Calu3 (cell line): ENCODE data around the gene KCNIP4. TPM values are rescaled to one million over a fixed set of nuclear protein-coding genes. Genes with fewer than 3 reads are reported as not detected.

Experiments used
- BruUV-seq: library from RNA; stranded (reverse); fragments of 400-500 nt; replicated peaks from 2 replicates; lab custom pipeline; 2021; lab: Mats Ljungman, UMichigan
- CTCF ChIA-PET: fragments of 300-600 bp; sonication (Branson Sonifier 250); formaldehyde crosslinking; loops from one replicate; lab custom pipeline; 2022; ENCODE audit warnings: antibody characterized with exemption; lab: Charles Lee
- DNase-seq: peaks from one replicate; pipeline ENCODE4 v3.0.0; 2022
- H3K27ac Mint-ChIP-seq: one replicate; pipeline ENCODE4 v1.8.0; 2022; ENCODE audit warnings: mixed read lengths; ENCODE audit not compliant: unreplicated experiment
- H3K27me3 Mint-ChIP-seq: one replicate; pipeline ENCODE4 v1.8.0; 2022; ENCODE audit warnings: mixed read lengths; ENCODE audit not compliant: unreplicated experiment
- H3K36me3 Mint-ChIP-seq: one replicate; pipeline ENCODE4 v1.8.0; 2022; ENCODE audit warnings: mild to moderate bottlenecking, moderate library complexity, mixed read lengths; ENCODE audit not compliant: insufficient read depth, unreplicated experiment
- H3K4me1 Mint-ChIP-seq: one replicate; pipeline ENCODE4 v1.8.0; 2022; ENCODE audit warnings: mild to moderate bottlenecking, low read depth, mixed read lengths; ENCODE audit not compliant: unreplicated experiment
- H3K4me3 Mint-ChIP-seq: one replicate; pipeline ENCODE4 v1.8.0; 2022; ENCODE audit warnings: mild to moderate bottlenecking, low read depth, moderate library complexity, mixed read lengths; ENCODE audit not compliant: unreplicated experiment
- H3K9me3 Mint-ChIP-seq: one replicate; pipeline ENCODE4 v1.8.0; 2022; ENCODE audit warnings: low read depth, mixed read lengths; ENCODE audit not compliant: unreplicated experiment
- intact Hi-C: fragments of 100-400 bp; cut with micrococcal nuclease; formaldehyde crosslinking; loops from one replicate; pipeline ENCODE4 v1.10.0; 2022; ENCODE audit not compliant: unreplicated experiment
- total RNA-seq: library from RNA; stranded (reverse); gene quantifications from 2 replicates; pipeline ENCODE4 v1.2.3, GENCODE V29; 2022
- TF ChIP-seq, protein P1 (sequence below): fragments of 200-600 bp; IDR thresholded peaks from one replicate; pipeline ENCODE4 v1.8.0; 2022; ENCODE audit warnings: antibody characterized with exemption; ENCODE audit not compliant: unreplicated experiment

Gene KCNIP4
- total RNA-seq, 1 experiment from 2014 or later = not detected

DNA sequence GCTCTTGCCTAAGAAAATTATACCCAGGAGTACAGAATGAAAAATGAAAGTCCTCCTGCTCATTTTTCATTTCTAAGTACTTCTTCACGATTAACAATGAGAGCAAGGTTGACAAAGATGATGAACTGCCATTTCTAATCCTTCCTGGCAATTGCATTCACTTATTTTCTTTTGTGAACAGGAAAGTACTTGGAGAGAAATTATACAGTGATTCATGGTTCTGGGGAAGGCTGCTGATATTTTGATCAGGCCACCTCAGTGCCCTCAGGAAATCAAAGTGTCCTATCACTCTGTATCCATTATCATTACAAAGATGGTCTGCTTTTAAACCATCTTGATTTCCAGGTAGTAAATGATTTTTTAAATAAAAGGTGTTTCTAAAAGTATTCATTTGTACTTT lies 780.9 kb downstream of the KCNIP4 start:
- no peaks in the 10 kb centered on the region for H3K36me3 Mint-ChIP-seq
- H3K27ac Mint-ChIP-seq = no peak overlapping the region
- no peak overlapping the region for H3K4me3 Mint-ChIP-seq
- CTCF ChIA-PET = no interaction called here
- intact Hi-C loops = no loop called here
- no peaks in the 10 kb centered on the region for H3K9me3 Mint-ChIP-seq
- no peaks in the 10 kb centered on the region for H3K4me1 Mint-ChIP-seq
- no peak for DNase-seq
- BruUV-seq = no TSS peak
- TF ChIP-seq, protein P1, sequence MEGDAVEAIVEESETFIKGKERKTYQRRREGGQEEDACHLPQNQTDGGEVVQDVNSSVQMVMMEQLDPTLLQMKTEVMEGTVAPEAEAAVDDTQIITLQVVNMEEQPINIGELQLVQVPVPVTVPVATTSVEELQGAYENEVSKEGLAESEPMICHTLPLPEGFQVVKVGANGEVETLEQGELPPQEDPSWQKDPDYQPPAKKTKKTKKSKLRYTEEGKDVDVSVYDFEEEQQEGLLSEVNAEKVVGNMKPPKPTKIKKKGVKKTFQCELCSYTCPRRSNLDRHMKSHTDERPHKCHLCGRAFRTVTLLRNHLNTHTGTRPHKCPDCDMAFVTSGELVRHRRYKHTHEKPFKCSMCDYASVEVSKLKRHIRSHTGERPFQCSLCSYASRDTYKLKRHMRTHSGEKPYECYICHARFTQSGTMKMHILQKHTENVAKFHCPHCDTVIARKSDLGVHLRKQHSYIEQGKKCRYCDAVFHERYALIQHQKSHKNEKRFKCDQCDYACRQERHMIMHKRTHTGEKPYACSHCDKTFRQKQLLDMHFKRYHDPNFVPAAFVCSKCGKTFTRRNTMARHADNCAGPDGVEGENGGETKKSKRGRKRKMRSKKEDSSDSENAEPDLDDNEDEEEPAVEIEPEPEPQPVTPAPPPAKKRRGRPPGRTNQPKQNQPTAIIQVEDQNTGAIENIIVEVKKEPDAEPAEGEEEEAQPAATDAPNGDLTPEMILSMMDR = no peak
- no peaks in the 10 kb centered on the region for H3K27me3 Mint-ChIP-seq

DNA sequence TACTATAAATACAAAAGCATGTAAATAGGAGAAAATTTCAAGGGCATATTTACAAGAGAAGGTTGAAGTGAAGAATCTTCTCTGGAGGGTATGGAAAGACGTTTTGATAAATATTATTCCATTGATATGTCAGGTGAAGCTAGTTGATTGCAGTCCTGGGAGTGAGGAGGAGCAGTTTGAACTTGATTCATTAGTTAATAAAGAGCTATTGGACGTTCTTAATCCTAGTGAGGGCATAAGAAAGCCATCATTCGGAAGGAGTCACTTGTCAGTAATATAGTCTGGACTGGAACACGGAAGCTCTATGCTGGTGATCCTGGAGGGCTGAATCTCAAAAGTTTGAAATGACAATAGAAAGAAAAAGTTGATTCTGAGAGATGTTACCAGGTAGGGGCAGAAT lies 793.2 kb downstream of the KCNIP4 start:
- no peak overlapping the region for H3K4me3 Mint-ChIP-seq
- TF ChIP-seq, protein P1 = no peak
- H3K9me3 Mint-ChIP-seq = no peaks in the 10 kb centered on the region
- no peaks in the 10 kb centered on the region for H3K4me1 Mint-ChIP-seq
- DNase-seq = no peak
- H3K27me3 Mint-ChIP-seq = no peaks in the 10 kb centered on the region
- intact Hi-C loops = no loop called here
- H3K36me3 Mint-ChIP-seq = no peaks in the 10 kb centered on the region
- H3K27ac Mint-ChIP-seq = no peak overlapping the region
- no TSS peak for BruUV-seq
- CTCF ChIA-PET = no interaction called here

DNA sequence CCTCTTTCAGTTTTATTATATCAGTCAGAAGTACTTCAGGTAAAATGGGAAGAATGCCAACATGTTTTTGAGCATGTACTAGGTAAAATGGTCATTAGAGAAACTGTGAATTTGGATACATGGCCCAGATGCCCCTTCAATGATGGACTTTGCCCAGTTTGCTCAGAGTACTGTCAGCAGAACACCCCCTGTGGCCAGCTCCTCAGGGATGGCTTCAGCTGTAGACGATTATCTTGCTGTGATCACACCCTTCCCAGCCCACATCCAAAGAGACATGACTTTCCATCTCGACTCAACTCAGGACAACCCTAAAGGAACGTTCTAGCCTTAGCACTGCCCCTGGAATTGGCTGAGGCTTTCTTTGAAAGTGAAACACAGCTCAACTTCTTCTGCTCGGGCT lies 809.2 kb downstream of the KCNIP4 start:
- DNase-seq = no peak
- intact Hi-C loops = no loop called here
- H3K4me3 Mint-ChIP-seq = no peak overlapping the region
- H3K27ac Mint-ChIP-seq = no peak overlapping the region
- H3K9me3 Mint-ChIP-seq = no peaks in the 10 kb centered on the region
- BruUV-seq = no TSS peak
- no peaks in the 10 kb centered on the region for H3K27me3 Mint-ChIP-seq
- H3K4me1 Mint-ChIP-seq = no peaks in the 10 kb centered on the region
- TF ChIP-seq, protein P1 = no peak
- CTCF ChIA-PET = no interaction called here
- H3K36me3 Mint-ChIP-seq = no peaks in the 10 kb centered on the region

DNA sequence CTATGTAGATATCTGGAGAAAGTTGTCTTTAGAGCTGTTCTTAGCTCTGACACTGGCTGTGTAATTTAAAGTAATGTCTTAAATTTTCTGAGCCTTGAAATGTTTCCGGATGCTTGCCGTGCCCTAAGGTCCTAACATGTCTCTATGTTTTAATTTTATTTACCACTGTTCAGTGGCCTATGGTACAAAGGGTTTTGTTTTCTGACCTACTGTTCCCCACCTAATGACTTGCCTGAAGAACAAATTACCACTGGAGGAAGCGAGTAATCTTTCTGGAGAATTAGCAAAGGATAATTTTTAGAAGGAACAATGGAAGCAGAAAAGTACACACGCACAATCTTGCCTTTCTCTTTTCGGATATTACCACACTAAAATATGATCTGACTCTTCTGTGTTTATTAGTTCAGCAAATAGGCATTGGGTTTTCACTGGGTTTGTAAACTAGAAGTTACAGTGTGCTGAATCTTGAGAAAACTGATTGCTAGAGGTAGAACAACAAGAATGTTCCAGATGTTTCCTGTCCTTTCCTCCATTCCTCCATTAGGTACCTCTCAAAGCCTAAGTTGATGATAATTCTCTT lies 812.4 kb downstream of the KCNIP4 start:
- BruUV-seq = no TSS peak
- intact Hi-C loops = no loop called here
- CTCF ChIA-PET = no interaction called here

More for the DNA sequence above, 812.4 kb downstream of the KCNIP4 start:
- no peak overlapping the region for H3K27ac Mint-ChIP-seq
- no peak overlapping the region for H3K4me3 Mint-ChIP-seq
- H3K9me3 Mint-ChIP-seq = no peaks in the 10 kb centered on the region
- no peaks in the 10 kb centered on the region for H3K36me3 Mint-ChIP-seq
- H3K27me3 Mint-ChIP-seq = no peaks in the 10 kb centered on the region
- TF ChIP-seq, protein P1 = no peak
- DNase-seq = no peak
- H3K4me1 Mint-ChIP-seq = no peaks in the 10 kb centered on the region
